GM19328 (cell line): ENCODE measurements around the gene DMD.

ENCODE experiments used
- ATAC-seq: cut with Tn5 transposase; IDR thresholded peaks from one replicate; pipeline ENCODE4 v1.9.1; 2021; ENCODE audit warnings: mild to moderate bottlenecking, moderate library complexity; ENCODE audit not compliant: unreplicated experiment

DMD gene

DNA sequence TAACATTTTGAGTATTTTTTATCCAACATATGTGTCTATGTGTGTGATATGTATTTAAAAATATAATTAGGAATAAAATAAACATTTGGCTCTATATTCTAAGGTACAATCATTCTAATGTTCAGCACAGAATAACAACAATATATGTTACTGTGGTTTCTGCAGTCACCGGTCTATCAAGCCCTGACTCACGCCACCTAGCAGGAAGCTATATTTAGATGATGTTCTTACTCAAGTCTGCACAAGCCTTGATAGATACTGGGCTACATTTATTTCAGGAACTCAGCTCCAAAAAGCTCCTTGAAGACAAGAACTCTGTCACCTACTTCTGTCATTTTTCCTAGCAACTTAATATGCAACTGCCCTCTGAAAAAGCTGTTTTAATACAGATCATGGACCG, 1987.5 kb downstream of the DMD start:
- ATAC-seq, result peak; percentile 78

DNA sequence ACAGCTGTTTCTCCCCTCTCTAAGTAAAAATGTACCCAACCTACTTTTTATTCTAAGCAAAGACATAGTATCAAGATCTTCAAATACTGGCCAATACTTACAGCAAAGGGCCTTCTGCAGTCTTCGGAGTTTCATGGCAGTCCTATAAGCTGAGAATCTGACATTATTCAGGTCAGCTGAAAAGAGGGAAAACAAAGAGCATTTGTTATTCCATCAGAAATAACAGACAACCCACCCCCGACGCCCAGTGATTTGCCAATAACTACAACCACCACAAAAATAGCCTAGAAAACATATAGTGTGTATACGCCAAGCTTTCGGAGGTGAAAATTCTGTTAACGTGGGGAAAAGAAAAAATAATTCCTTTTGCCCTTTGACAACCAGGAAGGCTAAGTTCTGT, 1988.4 kb downstream of the DMD start:
- no peak for ATAC-seq

GRCh38 chrX:31219174-31219573, 1992.2 kb downstream of the DMD start:
- no peak for ATAC-seq

DNA sequence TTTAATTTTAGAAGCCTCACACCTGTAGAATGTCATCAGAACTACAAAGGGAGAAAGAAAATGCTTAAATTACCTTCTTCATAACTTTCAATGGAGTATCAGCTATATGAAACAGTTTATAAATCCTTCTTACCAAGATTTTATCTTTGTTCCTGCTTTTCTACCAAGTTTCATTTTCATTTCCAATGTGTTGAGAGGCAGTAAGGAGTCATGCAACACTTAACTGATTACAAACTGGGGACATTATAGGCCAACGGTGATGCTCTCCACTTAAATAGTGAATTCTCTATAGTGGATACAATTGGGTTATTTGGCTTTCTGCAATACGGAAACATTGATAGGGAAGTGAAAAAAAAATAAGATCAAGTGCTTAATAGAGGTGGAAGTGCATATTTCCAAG, 1994.3 kb downstream of the DMD start:
- no peak for ATAC-seq

GRCh38 chrX:31215277-31215815, 1996.0 kb downstream of the DMD start:
- no peak for ATAC-seq

DNA sequence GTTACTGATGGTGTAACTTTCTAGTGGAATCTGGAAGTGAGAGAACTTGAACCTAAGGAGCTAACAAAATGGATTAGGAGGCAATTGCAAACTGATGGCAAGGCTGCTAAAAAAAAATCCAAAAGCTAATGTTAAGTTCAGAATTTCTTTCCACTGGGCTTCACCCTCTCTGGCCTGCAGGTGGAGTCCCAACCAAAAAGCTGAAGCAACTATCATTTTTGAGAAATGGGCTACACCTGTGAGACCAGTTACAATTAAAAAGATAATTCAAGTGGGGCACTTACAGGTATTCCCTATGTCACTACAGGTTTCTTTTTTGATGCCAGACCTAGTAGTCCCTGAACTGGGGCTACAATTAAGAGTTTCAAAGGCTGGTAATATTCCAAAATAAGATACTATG, 1997.4 kb downstream of the DMD start:
- no peak for ATAC-seq

DNA sequence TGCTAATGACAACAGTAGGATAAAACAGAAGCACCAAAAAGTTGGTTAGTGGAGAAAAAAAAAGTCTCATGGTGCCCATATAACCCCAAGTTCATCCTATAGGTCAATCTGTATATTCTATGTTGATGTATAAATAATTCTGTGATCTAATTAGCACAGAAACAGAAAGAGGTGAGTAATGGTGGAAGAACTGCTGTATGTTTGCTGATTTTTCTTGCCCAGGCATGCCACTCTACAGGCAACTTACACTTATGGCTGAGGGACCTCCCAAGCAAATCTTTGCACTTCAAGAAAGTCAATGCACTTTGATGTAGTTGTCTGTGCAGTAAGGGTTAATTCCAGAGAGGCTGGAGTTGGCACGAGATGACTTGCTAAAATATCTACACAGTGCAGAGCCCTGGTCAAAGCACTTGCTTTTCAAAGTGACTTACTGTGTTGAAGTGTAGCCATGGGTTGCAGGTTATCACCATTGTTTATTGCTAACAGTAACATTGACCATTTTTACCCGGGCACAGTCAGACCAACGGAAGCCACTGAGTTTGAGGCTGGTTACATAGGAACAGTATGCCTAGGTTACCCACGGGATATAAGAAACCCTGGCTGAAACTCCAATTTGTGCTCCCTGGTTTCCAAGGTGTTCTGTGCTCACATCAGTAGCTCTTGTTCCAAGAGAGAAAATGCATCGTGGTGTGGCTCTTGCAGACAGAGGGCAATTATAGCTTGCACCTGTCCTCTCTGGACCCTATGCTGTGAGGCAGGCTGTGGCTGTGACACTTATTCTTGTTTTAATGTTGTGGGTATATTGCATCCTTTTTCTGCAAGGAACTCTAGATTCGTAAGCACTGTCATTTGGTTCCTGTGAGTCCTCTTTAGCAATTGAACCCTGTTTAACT, 1998.2 kb downstream of the DMD start:
- no peak for ATAC-seq

DNA sequence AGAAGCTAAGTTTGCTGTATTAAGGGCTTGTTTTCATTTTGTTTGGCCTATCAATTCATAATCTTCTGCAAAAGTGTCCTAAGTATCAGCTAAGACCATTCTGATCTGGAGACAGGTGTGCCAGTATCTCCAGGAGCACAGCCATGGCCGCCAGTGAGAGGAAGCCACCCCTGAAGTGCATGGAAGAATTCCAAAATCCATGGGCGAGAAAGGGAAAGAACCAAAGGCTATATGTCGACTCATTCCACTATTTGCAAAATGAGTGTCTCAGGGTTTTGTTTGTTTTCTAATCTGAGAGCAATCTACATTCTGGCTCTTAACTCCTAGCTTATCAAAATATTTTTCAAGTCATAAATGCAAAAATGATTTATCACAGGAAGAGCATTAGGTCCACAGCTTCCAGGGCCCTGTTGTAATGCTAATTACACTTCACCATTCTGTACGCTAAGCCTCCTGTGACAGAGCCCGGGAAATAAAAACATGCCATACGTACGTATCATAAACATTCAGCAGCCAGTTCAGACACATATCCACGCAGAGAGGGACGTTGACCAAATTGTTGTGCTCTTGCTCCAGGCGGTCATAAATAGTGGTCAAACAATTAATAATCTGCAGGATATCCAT, 2002.2 kb downstream of the DMD start:
- ATAC-seq, result no peak

DNA sequence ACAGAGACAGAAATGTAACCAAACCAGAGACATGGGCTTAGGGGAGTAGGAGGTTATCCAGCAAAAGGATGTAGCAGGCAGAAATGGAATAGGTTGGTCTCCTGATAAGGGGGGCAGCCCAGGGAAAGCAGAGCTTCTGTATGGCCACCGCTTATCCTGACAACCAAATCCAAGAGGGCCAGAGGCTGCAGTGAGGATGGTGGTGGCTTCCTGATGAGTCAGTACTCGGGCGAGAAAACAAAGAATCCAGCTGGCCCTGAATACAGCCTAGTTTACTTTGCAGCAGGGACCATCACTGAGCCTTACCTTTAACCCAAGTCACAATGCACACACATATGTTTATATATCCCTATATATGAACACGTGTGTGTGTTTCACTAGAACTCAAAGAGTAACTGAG, 2009.8 kb downstream of the DMD start:
- no peak for ATAC-seq

GRCh38 chrX:31200430-31200829, 2010.9 kb downstream of the DMD start:
- ATAC-seq, result no peak

DNA sequence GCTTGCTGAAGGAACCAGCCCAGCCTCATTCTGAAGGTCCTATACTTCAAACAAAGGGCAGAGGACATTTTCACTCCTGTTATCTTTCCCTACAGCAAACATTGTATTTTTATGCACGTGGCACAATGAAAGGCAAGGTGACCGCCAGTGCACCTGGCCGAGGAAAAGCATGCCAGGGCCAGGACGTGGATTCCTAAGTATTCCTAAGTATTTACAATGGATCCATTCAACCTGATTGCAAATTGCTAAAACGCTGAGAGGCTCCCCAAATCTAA, 2011.6 kb downstream of the DMD start:
- no peak for ATAC-seq

GRCh38 chrX:31199056-31199839, 2012.1 kb downstream of the DMD start:
- ATAC-seq, result no peak

DNA sequence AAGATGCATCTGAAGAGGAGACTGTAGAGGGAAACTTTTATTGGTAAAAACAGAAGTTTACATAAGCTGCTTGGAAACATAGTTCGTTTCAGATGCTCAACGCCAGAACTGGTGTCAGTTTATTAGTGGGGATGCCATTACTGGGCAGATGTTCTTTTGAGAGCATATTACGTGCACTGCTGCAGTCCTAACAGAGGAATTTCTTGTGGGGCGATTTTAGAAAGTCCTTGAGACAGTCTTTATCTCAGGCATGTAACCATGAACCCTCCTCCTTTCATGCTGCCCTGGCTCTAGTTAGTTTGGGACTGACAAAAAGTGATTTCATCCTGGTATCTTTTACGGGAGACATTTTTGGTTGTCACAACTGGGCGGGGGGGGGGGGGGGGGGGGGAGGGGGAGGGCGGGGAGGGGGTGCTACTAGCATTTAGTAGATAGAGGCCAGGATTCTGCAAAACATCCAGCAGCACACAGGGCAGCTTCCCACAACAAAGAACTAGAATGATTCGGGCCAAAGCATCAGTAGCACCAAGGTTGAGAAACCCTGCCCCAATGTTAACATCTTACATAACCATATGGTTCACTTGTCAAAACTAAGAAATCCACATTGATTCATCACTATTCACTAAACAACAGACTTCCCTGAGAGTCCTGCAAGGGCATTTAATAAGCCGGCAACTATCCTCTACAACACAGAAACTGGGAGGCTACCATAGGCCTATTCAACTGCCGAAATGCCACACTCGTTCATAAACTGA, 2021.0 kb downstream of the DMD start:
- ATAC-seq, result no peak

GRCh38 chrX:31186693-31187338, 2024.5 kb downstream of the DMD start:
- no peak for ATAC-seq

DNA sequence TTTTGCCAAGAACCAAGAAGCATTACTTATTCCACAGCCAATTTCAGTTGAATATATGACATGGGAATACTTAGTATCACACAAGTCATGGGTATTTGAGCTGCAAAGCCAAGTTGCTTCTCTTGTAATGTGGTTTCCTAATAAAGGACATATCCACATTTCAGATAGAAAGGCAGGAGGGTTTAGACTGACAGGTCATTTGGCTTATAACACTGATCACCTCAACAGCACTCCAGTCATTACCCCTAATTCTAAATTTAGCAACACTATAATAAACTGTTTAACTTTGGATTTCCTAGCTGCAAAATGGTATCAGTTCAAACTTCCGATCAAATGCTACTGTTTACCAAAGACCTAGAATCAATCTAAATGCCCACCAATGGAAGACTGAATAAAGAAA, 2025.5 kb downstream of the DMD start:
- ATAC-seq, result no peak

- ATAC-seq, result no peak
Measured at GRCh38 chrX:31181377-31182000, 2029.9 kb downstream of the DMD start.

GRCh38 chrX:31179203-31179602, 2032.1 kb downstream of the DMD start:
- no peak for ATAC-seq

- no peak for ATAC-seq
Measured at GRCh38 chrX:31178769-31179125, 2032.6 kb downstream of the DMD start.

DNA sequence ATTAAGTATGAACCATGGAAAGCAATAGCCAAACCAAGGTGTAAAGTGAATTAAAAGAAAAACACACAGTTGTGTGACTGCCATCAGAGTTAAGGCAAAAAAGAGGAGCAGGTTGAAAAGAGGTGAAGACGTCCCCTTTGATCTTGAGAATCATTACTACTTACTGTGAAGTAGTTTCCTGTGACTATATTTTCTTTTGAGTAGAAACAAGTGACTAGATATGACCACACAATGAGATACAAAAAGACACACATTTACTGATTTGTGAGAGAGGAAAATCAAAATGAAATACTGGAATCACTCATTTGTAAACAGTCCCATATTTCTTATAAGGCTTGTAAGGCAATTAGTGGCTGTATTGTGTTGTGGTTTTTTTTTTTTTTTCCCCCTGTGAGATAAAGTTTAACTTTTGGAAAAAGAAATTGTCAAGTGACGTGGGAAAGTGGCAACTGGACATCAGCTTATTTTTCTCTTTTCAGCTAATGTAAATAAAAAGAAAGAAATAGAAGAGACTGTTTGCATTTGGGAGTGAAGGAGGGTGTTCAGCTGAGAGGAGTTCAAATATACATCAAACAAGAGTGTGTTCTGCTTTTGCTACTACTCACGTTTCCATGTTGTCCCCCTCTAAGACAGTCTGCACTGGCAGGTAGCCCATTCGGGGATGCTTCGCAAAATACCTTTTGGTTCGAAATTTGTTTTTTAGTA, 2033.1 kb downstream of the DMD start:
- ATAC-seq, result no peak
